B cell (primary cell): Measurements from ENCODE around the gene ADAMTS13. TPM values are rescaled to one million over a fixed set of nuclear protein-coding genes. Genes with fewer than 3 reads are reported as not detected.

ENCODE experiments used
- ATAC-seq: fragments of 200-7000 bp; cut with Tn5 transposase; one replicate; pipeline ENCODE4 v1.10.0; 2021; ENCODE audit warnings: low read depth, mild to moderate bottlenecking, moderate number of reproducible peaks, moderate library complexity
- CTCF ChIA-PET: fragments of 350-600 bp; sonication (Branson Sonifier 250); formaldehyde crosslinking; loops from one replicate; lab custom pipeline; 2021; ENCODE audit warnings: antibody characterized with exemption, inconsistent platforms; lab: Charles Lee
- POLR2A ChIA-PET: fragments of 350-600 bp; sonication (Branson Sonifier 250); formaldehyde crosslinking; loops from one replicate; lab custom pipeline; 2021; ENCODE audit warnings: antibody characterized with exemption; lab: Charles Lee
- DNase-seq: peaks from one replicate; pipeline ENCODE4 v3.0.0; 2013
- H2AFZ ChIP-seq: 2 replicates; pipeline ENCODE4 v1.6.1; 2012; ENCODE audit warnings: mild to moderate bottlenecking, low read depth, low read length; ENCODE audit not compliant: insufficient read depth, poor library complexity, severe bottlenecking
- H3K27ac ChIP-seq, 2 donors: 1 replicate in 1 of 2; 2 replicates in 1 of 2; pipeline ENCODE4 v1.5.1; 2012 to 2013; ENCODE audit warnings: low read length in 2 of 2, mild to moderate bottlenecking in 2 of 2, moderate library complexity in 1 of 2
- H3K27me3 ChIP-seq, 4 experiments: fragments of 200-600 bp in 1 of 4; sonication (generic) in 1 of 4; replicated peaks in 1 of 4; 1 replicate in 2 of 4; 2 replicates in 2 of 4; pipeline versions ENCODE4 v1.6.1 to v1.7.0; 2013 to 2016; ENCODE audit warnings: low read length in 3 of 4, mild to moderate bottlenecking in 2 of 4, mixed read lengths in 1 of 4, moderate library complexity in 1 of 4; ENCODE audit not compliant: insufficient read depth in 4 of 4, control insufficient read depth in 3 of 4; ENCODE audit errors: control extremely low read depth in 1 of 4
- H3K36me3 ChIP-seq, 2 experiments: replicated peaks in 1 of 2; 1 replicate in 1 of 2; 2 replicates in 1 of 2; pipeline versions ENCODE4 v1.6.1 to v1.7.1; 2013; ENCODE audit warnings: low read length in 1 of 2; ENCODE audit not compliant: insufficient read depth in 2 of 2, control insufficient read depth in 1 of 2; ENCODE audit errors: control extremely low read depth in 1 of 2, extremely low read depth in 1 of 2
- H3K4me1 ChIP-seq, 2 donors: fragments of 200-600 bp in 1 of 2; sonication (generic) in 1 of 2; 1 replicate in 1 of 2; 2 replicates in 1 of 2; pipeline versions ENCODE4 v1.5.1 to v1.6.1; 2013 to 2017; ENCODE audit warnings: low read length in 2 of 2; ENCODE audit not compliant: control insufficient read depth in 2 of 2, insufficient read depth in 2 of 2
- H3K4me2 ChIP-seq: replicated peaks from 2 replicates; pipeline ENCODE3; 2012; ENCODE audit warnings: mild to moderate bottlenecking, low read depth, low read length; ENCODE audit not compliant: poor library complexity, severe bottlenecking
- H3K4me3 ChIP-seq, 5 experiments: fragments of 200-600 bp in 1 of 5; sonication (generic) in 1 of 5; 1 replicate in 3 of 5; 2 replicates in 2 of 5; pipeline versions ENCODE4 v1.5.1 to v1.7.0; 2011 to 2016; ENCODE audit warnings: low read length in 4 of 5, mild to moderate bottlenecking in 4 of 5, low read depth in 2 of 5, control low read depth in 1 of 5, moderate library complexity in 1 of 5; ENCODE audit not compliant: insufficient read depth in 1 of 5; ENCODE audit errors: control extremely low read depth in 1 of 5, extremely low read depth in 1 of 5
- H3K79me2 ChIP-seq: fragments of 200-600 bp; sonication (generic); one replicate; pipeline ENCODE4 v1.6.0; 2016; ENCODE audit warnings: low read length; ENCODE audit not compliant: control insufficient read depth, insufficient read depth
- H3K9ac ChIP-seq: fragments of 200-600 bp; sonication (generic); 2 replicates; pipeline ENCODE4 v1.6.1; 2017; ENCODE audit warnings: mild to moderate bottlenecking, low read length, moderate library complexity
- H3K9me3 ChIP-seq, 3 donors: one replicate each; pipeline versions ENCODE4 v1.6.1 to v1.7.1; 2013; ENCODE audit warnings: low read length in 2 of 3; ENCODE audit not compliant: control insufficient read depth in 2 of 3, insufficient read depth in 1 of 3; ENCODE audit errors: control extremely low read depth in 1 of 3
- H4K20me1 ChIP-seq: 2 replicates; pipeline ENCODE4 v1.6.0; 2012; ENCODE audit warnings: mild to moderate bottlenecking, low read length; ENCODE audit not compliant: insufficient read depth, control insufficient read depth, poor library complexity, severe bottlenecking
- H3K27ac Mint-ChIP-seq: one replicate; pipeline ENCODE4 v1.8.0; 2021; ENCODE audit warnings: mixed read lengths
- H3K27me3 Mint-ChIP-seq: one replicate; pipeline ENCODE4 v1.8.0; 2021; ENCODE audit warnings: mixed read lengths
- H3K4me1 Mint-ChIP-seq: one replicate; pipeline ENCODE4 v1.8.0; 2021; ENCODE audit warnings: mixed read lengths
- H3K4me3 Mint-ChIP-seq: one replicate; pipeline ENCODE4 v1.8.0; 2021; ENCODE audit warnings: mixed read lengths
- H3K9me3 Mint-ChIP-seq: one replicate; pipeline ENCODE4 v1.8.0; 2022; ENCODE audit warnings: mixed read lengths; ENCODE audit not compliant: insufficient read depth
- CTCF ChIP-seq: fragments of 200-600 bp; IDR thresholded peaks from one replicate; pipeline ENCODE4 v1.8.0; 2022; ENCODE audit warnings: antibody characterized with exemption, mild to moderate bottlenecking
- EZH2 ChIP-seq: IDR thresholded peaks from 2 replicates; pipeline ENCODE4 v1.6.1; 2012; ENCODE audit warnings: borderline replicate concordance, low read depth, mild to moderate bottlenecking, moderate library complexity, low read length; ENCODE audit not compliant: insufficient read depth, poor library complexity, severe bottlenecking
- WGBS: methylation state at CpG from one replicate; pipeline ENCODE4 v1.1.5; 2013; ENCODE audit warnings: missing lambda C conversion rate; ENCODE audit not compliant: insufficient coverage; 5-methylcytosine and 5-hydroxymethylcytosine counted together
- intact Hi-C: fragments of 100-400 bp; cut with micrococcal nuclease; formaldehyde crosslinking; loops from one replicate; pipeline ENCODE4 v1.10.0; 2022
- polyA plus RNA-seq: library from polyadenylated mRNA; depleted of rRNA; stranded (reverse); fragments of >200 nt; gene quantifications from 2 replicates; pipeline ENCODE4 v1.2.3, GENCODE V29; 2012
- total RNA-seq, 2 donors: library from RNA; stranded (reverse); fragments of 120-200 nt in 1 of 2; gene quantifications; 1 replicate in 1 of 2; 2 replicates in 1 of 2; pipeline versions ENCODE4 v1.2.3 to v1.2.4, GENCODE V29; 2013 to 2022

The ADAMTS13 gene
- total and polyA plus RNA-seq, 2 donors (not counting 1 experiment from before 2014, with no cell fraction given) = 2.5 to 5.7 TPM

- ATAC-seq (no peak), DNase-seq (no peak)
- no CpG with 5 or more reads among the region's 1 CpG for WGBS
- no peak overlapping the region for H3K27ac Mint-ChIP-seq
- Histone ChIP-seq H3K36me3 (peaks cover 10 to 46% of the 10 kb centered on the region in 2 experiments), H3K27ac (no peak overlapping the region), H3K4me1 (peaks cover 17 to 44% of the 10 kb centered on the region in 2 donors), H3K9ac (no peak overlapping the region), H3K4me2 (no peak overlapping the region), H3K79me2 (peaks cover 48% of the 10 kb centered on the region), H2AFZ (no peak overlapping the region), H4K20me1 (peaks cover 63% of the 10 kb centered on the region), H3K4me3 (no peak overlapping the region), H3K27me3 (no peaks in the 10 kb centered on the region), H3K9me3 (peaks cover 0 to 4% (median 0%) of the 10 kb centered on the region in 3 donors)
- intact Hi-C loops = loop anchor here (5.0 kb wide), 1 partner anchor 383 kb away; the partner anchor contains the start of gene GTF3C5
- CTCF ChIA-PET = interaction anchor here (1.8 kb wide), 1 partner anchor 71 kb away, joined by 5 read pairs; no protein-coding TSS in a partner anchor
- H3K4me1 Mint-ChIP-seq = peaks cover 52% of the 10 kb centered on the region
- no peaks in the 10 kb centered on the region for H3K27me3 Mint-ChIP-seq
- peaks cover 4% of the 10 kb centered on the region for H3K9me3 Mint-ChIP-seq
- TF ChIP-seq CTCF (no peak), EZH2 (no peak)
- peak overlapping the region; percentile 39 for H3K4me3 Mint-ChIP-seq
- POLR2A ChIA-PET = no interaction called here
Measured at GRCh38 chr9:133415170-133415569, 7.0 kb upstream of the ADAMTS13 start.
